Liver (tissue), 3 donors: ENCODE measurements around the gene VWA5A.

Experiments
- ATF3 ChIP-seq: IDR thresholded peaks from 2 replicates; pipeline ENCODE4 v1.6.1; 2016; ENCODE audit warnings: antibody characterized with exemption
- FOXA1 ChIP-seq: IDR thresholded peaks from 2 replicates; pipeline ENCODE4 v1.6.1; 2016; ENCODE audit warnings: antibody characterized with exemption
- FOXA2 ChIP-seq: IDR thresholded peaks from 2 replicates; pipeline ENCODE4 v1.6.1; 2016; ENCODE audit warnings: antibody characterized with exemption
- GABPA ChIP-seq, 2 donors: IDR thresholded peaks in 1 of 2; conservative IDR thresholded peaks in 1 of 2; 2 replicates each; pipeline ENCODE4 v1.6.1; 2016; ENCODE audit warnings: antibody characterized with exemption in 2 of 2, mild to moderate bottlenecking in 1 of 2, moderate library complexity in 1 of 2
- HNF4A ChIP-seq, 2 donors: conservative IDR thresholded peaks; 2 replicates each; pipeline ENCODE4 v1.6.1; 2016; ENCODE audit warnings: antibody characterized with exemption in 2 of 2, mild to moderate bottlenecking in 2 of 2
- JUND ChIP-seq, 2 donors: IDR thresholded peaks; 2 replicates each; pipeline ENCODE4 v1.6.1; 2016; ENCODE audit warnings: antibody characterized with exemption in 2 of 2
- MAX ChIP-seq: IDR thresholded peaks from 2 replicates; pipeline ENCODE4 v1.6.1; 2016; ENCODE audit warnings: antibody characterized with exemption
- NR2F2 ChIP-seq: IDR thresholded peaks from 2 replicates; pipeline ENCODE4 v1.6.1; 2016; ENCODE audit warnings: antibody characterized with exemption
- RAD21 ChIP-seq, 2 donors: IDR thresholded peaks; 2 replicates each; pipeline ENCODE4 v1.6.1; 2016; ENCODE audit warnings: antibody characterized with exemption in 2 of 2, mild to moderate bottlenecking in 2 of 2
- RXRA ChIP-seq, 2 donors: IDR thresholded peaks; 2 replicates each; pipeline ENCODE4 v1.6.1; 2017 to 2018; ENCODE audit warnings: antibody characterized with exemption in 2 of 2, mild to moderate bottlenecking in 1 of 2
- TAF1 ChIP-seq: conservative IDR thresholded peaks from 2 replicates; pipeline ENCODE4 v1.6.1; 2016; ENCODE audit warnings: antibody characterized with exemption, mild to moderate bottlenecking
- YY1 ChIP-seq: IDR thresholded peaks from 2 replicates; pipeline ENCODE4 v1.6.1; 2016; ENCODE audit warnings: antibody characterized with exemption, mild to moderate bottlenecking
- ZBTB33 ChIP-seq: IDR thresholded peaks from 2 replicates; pipeline ENCODE4 v1.6.1; 2016; ENCODE audit warnings: antibody characterized with exemption
- TF ChIP-seq, protein P1 (sequence below): fragments of 150-350 bp; IDR thresholded peaks from 2 replicates; pipeline ENCODE4 v1.5.1; 2017; ENCODE audit warnings: improper control_type of control experiment, low read depth, low read length; ENCODE audit not compliant: missing input control
- donor health status: healthy.
- donor health status: healthy.

GRCh38 chr11:124070915-124071622 is 44.2 kb upstream of the VWA5A start:
- TF ChIP-seq MAX (no peak), YY1 (no peak), RXRA (IDR thresholded peaks at IDR 0.05) (no peak), RAD21 (IDR thresholded peaks at IDR 0.05) (peak; percentile 81 to 82), FOXA2 (no peak), TAF1 (no peak), JUND (IDR thresholded peaks at IDR 0.05) (no peak), HNF4A (conservative IDR thresholded peaks at IDR 0.05) (no peak), FOXA1 (no peak), ATF3 (no peak), ZBTB33 (no peak), GABPA (IDR thresholded peaks at IDR 0.05 in 1 of 2, conservative IDR thresholded peaks at IDR 0.05 in 1 of 2) (no peak), NR2F2 (no peak)
- TF ChIP-seq, protein P1, sequence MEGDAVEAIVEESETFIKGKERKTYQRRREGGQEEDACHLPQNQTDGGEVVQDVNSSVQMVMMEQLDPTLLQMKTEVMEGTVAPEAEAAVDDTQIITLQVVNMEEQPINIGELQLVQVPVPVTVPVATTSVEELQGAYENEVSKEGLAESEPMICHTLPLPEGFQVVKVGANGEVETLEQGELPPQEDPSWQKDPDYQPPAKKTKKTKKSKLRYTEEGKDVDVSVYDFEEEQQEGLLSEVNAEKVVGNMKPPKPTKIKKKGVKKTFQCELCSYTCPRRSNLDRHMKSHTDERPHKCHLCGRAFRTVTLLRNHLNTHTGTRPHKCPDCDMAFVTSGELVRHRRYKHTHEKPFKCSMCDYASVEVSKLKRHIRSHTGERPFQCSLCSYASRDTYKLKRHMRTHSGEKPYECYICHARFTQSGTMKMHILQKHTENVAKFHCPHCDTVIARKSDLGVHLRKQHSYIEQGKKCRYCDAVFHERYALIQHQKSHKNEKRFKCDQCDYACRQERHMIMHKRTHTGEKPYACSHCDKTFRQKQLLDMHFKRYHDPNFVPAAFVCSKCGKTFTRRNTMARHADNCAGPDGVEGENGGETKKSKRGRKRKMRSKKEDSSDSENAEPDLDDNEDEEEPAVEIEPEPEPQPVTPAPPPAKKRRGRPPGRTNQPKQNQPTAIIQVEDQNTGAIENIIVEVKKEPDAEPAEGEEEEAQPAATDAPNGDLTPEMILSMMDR, result peak; percentile 70
